Body of pancreas (tissue), 4 donors: ENCODE data around the gene APOB. TPM values are rescaled to one million over a fixed set of nuclear protein-coding genes. Genes with fewer than 3 reads are reported as not detected.

Source experiments
- ATAC-seq: fragments of 150-250 bp; one replicate; pipeline ENCODE4 v1.9.1; 2016
- DNase-seq, 4 donors: peaks; one replicate each; pipeline ENCODE4 v3.0.0-alpha.2; 2019
- H3K27ac ChIP-seq, 4 donors: fragments of 200-600 bp; sonication (generic); 1 replicate in 3 of 4; 2 replicates in 1 of 4; pipeline versions ENCODE4 v1.5.1 to v1.6.1; 2016 to 2019; ENCODE audit warnings: mild to moderate bottlenecking in 1 of 4, mixed read lengths in 1 of 4, moderate library complexity in 1 of 4
- H3K27me3 ChIP-seq, 2 donors: fragments of 200-600 bp; sonication (generic); one replicate each; pipeline ENCODE4 v1.6.0; 2016; ENCODE audit warnings: mild to moderate bottlenecking in 1 of 2
- H3K36me3 ChIP-seq, 2 donors: fragments of 200-600 bp; sonication (generic); replicated peaks in 1 of 2; 2 replicates each; pipeline ENCODE4 v1.5.1; 2016; ENCODE audit warnings: low read depth in 2 of 2; ENCODE audit not compliant: insufficient read depth in 1 of 2
- H3K4me1 ChIP-seq: fragments of 200-600 bp; sonication (generic); one replicate; pipeline ENCODE4 v1.6.0; 2016
- H3K4me3 ChIP-seq, 2 donors: fragments of 200-600 bp; sonication (generic); 1 replicate in 1 of 2; 2 replicates in 1 of 2; pipeline ENCODE4 v1.5.1; 2016 to 2019
- H3K9me3 ChIP-seq, 3 donors: fragments of 200-600 bp; sonication (generic); 1 replicate in 2 of 3; 2 replicates in 1 of 3; pipeline ENCODE4 v1.5.1; 2016
- POLR2A ChIP-seq, 3 donors: fragments of 450-650 bp; IDR thresholded peaks; one replicate each; pipeline ENCODE4 v1.6.1; 2016; ENCODE audit warnings: antibody characterized with exemption in 3 of 3, mild to moderate bottlenecking in 2 of 3
- WGBS, 2 donors: methylation state at CpG; one replicate each; pipeline ENCODE4 v1.1.5; 2017; 5-methylcytosine and 5-hydroxymethylcytosine counted together
- intact Hi-C: fragments of 100-400 bp; cut with DNase I; formaldehyde crosslinking; loops from one replicate; pipeline ENCODE4 v1.15.1; 2023
- total RNA-seq, 2 donors: library from RNA; depleted of rRNA; stranded (reverse); fragments of >200 nt; gene quantifications; one replicate each; pipeline ENCODE4 v1.1.0, GENCODE V29; 2016
- TF ChIP-seq, protein P1 (sequence below), 7 experiments: fragments of 450-650 bp in 4 of 7; fragments of 200-600 bp in 3 of 7; sonication (generic) in 3 of 7; IDR thresholded peaks; one replicate each; pipeline ENCODE4 v1.5.1; 2016 to 2019; ENCODE audit warnings: antibody characterized with exemption in 7 of 7

Gene APOB
- total RNA-seq, 2 donors from 2014 or later = 0.66 to 0.78 TPM

- Histone ChIP-seq H3K27me3 (peaks cover 0 to 3% of the 10 kb centered on the region in 2 donors), H3K4me1 (no peaks in the 10 kb centered on the region), H3K4me3 (no peak overlapping the region), H3K9me3 (no peaks in the 10 kb centered on the region), H3K27ac (no peak overlapping the region), H3K36me3 (no peaks in the 10 kb centered on the region)
- 68 to 76% methylated on average over 10 of the region's 10 CpGs for WGBS, 2 donors
- intact Hi-C loops = no loop called here
- TF ChIP-seq, protein P1, sequence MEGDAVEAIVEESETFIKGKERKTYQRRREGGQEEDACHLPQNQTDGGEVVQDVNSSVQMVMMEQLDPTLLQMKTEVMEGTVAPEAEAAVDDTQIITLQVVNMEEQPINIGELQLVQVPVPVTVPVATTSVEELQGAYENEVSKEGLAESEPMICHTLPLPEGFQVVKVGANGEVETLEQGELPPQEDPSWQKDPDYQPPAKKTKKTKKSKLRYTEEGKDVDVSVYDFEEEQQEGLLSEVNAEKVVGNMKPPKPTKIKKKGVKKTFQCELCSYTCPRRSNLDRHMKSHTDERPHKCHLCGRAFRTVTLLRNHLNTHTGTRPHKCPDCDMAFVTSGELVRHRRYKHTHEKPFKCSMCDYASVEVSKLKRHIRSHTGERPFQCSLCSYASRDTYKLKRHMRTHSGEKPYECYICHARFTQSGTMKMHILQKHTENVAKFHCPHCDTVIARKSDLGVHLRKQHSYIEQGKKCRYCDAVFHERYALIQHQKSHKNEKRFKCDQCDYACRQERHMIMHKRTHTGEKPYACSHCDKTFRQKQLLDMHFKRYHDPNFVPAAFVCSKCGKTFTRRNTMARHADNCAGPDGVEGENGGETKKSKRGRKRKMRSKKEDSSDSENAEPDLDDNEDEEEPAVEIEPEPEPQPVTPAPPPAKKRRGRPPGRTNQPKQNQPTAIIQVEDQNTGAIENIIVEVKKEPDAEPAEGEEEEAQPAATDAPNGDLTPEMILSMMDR (IDR thresholded peaks at IDR 0.05) = no peak
- TF ChIP-seq POLR2A (IDR thresholded peaks at IDR 0.05) = no peak
- DNase-seq (no peak), ATAC-seq (no peak)
Measured at GRCh38 chr2:21010813-21011439, 32.9 kb downstream of the APOB start.

GRCh38 chr2:21009662-21010225 is 34.1 kb downstream of the APOB start:
- ATAC-seq = no peak
- Histone ChIP-seq H3K36me3 (no peaks in the 10 kb centered on the region), H3K27me3 (peaks cover 0 to 3% of the 10 kb centered on the region in 2 donors), H3K9me3 (no peaks in the 10 kb centered on the region), H3K4me1 (no peaks in the 10 kb centered on the region), H3K4me3 (no peak overlapping the region), H3K27ac (no peak overlapping the region)
- WGBS, 2 donors = 17 to 34% methylated on average over 2 of the region's 2 CpGs
- intact Hi-C loops = no loop called here
- TF ChIP-seq, protein P1 (IDR thresholded peaks at IDR 0.05) = no peak
- TF ChIP-seq POLR2A (IDR thresholded peaks at IDR 0.05) = no peak
- DNase-seq = no peak

GRCh38 chr2:21008790-21009661 is 34.8 kb downstream of the APOB start:
- no peak for TF ChIP-seq POLR2A (IDR thresholded peaks at IDR 0.05)
- TF ChIP-seq, protein P1 (IDR thresholded peaks at IDR 0.05) = no peak
- no peaks in the 10 kb centered on the region for H3K4me1 ChIP-seq
- H3K27me3 ChIP-seq = peaks cover 0 to 3% of the 10 kb centered on the region in 2 donors
- DNase-seq = no peak
- intact Hi-C loops = no loop called here
- 80 to 82% methylated on average over 7 of the region's 7 CpGs for WGBS, 2 donors
- ATAC-seq = no peak
- H3K4me3 ChIP-seq = no peak overlapping the region
- H3K27ac ChIP-seq = no peak overlapping the region
- no peaks in the 10 kb centered on the region for H3K36me3 ChIP-seq
- no peaks in the 10 kb centered on the region for H3K9me3 ChIP-seq

GRCh38 chr2:21008014-21008789 is 35.7 kb downstream of the APOB start:
- Histone ChIP-seq H3K27me3 (peaks cover 0 to 3% of the 10 kb centered on the region in 2 donors), H3K27ac (no peak overlapping the region), H3K4me1 (no peaks in the 10 kb centered on the region), H3K36me3 (no peaks in the 10 kb centered on the region), H3K9me3 (no peaks in the 10 kb centered on the region), H3K4me3 (no peak overlapping the region)
- no peak for DNase-seq
- TF ChIP-seq, protein P1 (IDR thresholded peaks at IDR 0.05) = no peak
- TF ChIP-seq POLR2A (IDR thresholded peaks at IDR 0.05) = no peak
- WGBS, 2 donors = 80 to 81% methylated on average over 9 of the region's 9 CpGs
- intact Hi-C loops = no loop called here
- no peak for ATAC-seq
